SU-DHL-6 (cell line): ENCODE measurements around the gene SMIM1.

ENCODE experiments used
- H2AFZ ChIP-seq: fragments of 200-600 bp; sonication (generic); 2 replicates; pipeline ENCODE4 v1.6.1; 2014; ENCODE audit warnings: low read depth, mild to moderate bottlenecking, moderate library complexity, mixed read lengths, antibody characterized with exemption, low read length; ENCODE audit not compliant: severe bottlenecking
- H3F3A ChIP-seq: fragments of 200-600 bp; shearing (Covaris generic); 2 replicates; pipeline ENCODE4 v1.6.0; 2016; ENCODE audit warnings: antibody characterized with exemption, mild to moderate bottlenecking; ENCODE audit not compliant: insufficient read depth
- H3K27ac ChIP-seq: fragments of 200-600 bp; sonication (generic); 2 replicates; pipeline ENCODE4 v1.5.1; 2016; ENCODE audit warnings: low read depth, mild to moderate bottlenecking, low read length, moderate library complexity, mixed read lengths
- H3K27me3 ChIP-seq: fragments of 200-600 bp; sonication (generic), shearing (Covaris generic); 2 replicates; pipeline ENCODE4 v1.6.0; 2014; ENCODE audit warnings: mild to moderate bottlenecking, low read length
- H3K36me3 ChIP-seq: fragments of 200-600 bp; sonication (generic); 2 replicates; pipeline ENCODE4 v1.6.1; 2014; ENCODE audit warnings: mild to moderate bottlenecking, low read length, mixed read lengths
- H3K4me2 ChIP-seq: fragments of 300-600, 200-600 bp; shearing (Covaris generic), sonication (generic); 2 replicates; pipeline ENCODE4 v1.6.0; 2014; ENCODE audit warnings: low read length, low read depth, mild to moderate bottlenecking; ENCODE audit not compliant: poor library complexity, severe bottlenecking
- H3K4me3 ChIP-seq: fragments of 200-600 bp; sonication (generic); 2 replicates; pipeline ENCODE4 v1.5.1; 2014; ENCODE audit warnings: antibody characterized with exemption, low read length, mild to moderate bottlenecking, mixed read lengths; ENCODE audit not compliant: insufficient read depth, poor library complexity, severe bottlenecking
- H3K79me2 ChIP-seq: fragments of 200-600 bp; sonication (generic); 2 replicates; pipeline ENCODE4 v1.6.1; 2014; ENCODE audit warnings: mild to moderate bottlenecking, low read length, moderate library complexity; ENCODE audit not compliant: insufficient read depth
- H3K9ac ChIP-seq: fragments of 200-600 bp; sonication (generic); 2 replicates; pipeline ENCODE4 v1.7.0; 2014; ENCODE audit warnings: mild to moderate bottlenecking, low read length
- H3K9me2 ChIP-seq: fragments of 200-600 bp; sonication (generic); replicated peaks from 2 replicates; pipeline ENCODE4 v1.6.1; 2014; ENCODE audit warnings: low read length; ENCODE audit not compliant: insufficient read depth
- H3K9me3 ChIP-seq: fragments of 200-600 bp; sonication (generic); 2 replicates; pipeline ENCODE4 v1.6.1; 2014; ENCODE audit warnings: low read length, mixed read lengths; ENCODE audit not compliant: insufficient read depth
- H4K20me1 ChIP-seq: fragments of 200-600 bp; sonication (generic); 2 replicates; pipeline ENCODE4 v1.6.1; 2014; ENCODE audit warnings: low read depth, mild to moderate bottlenecking, antibody characterized with exemption, low read length, moderate library complexity, mixed read lengths
- CTCF ChIP-seq: fragments of 200-600 bp; sonication (generic); IDR thresholded peaks from one replicate; pipeline ENCODE4 v1.5.1; 2017; ENCODE audit warnings: antibody characterized with exemption, mild to moderate bottlenecking, low read length, moderate library complexity; ENCODE audit not compliant: insufficient read depth, poor library complexity, severe bottlenecking
- EZH2phosphoT487 ChIP-seq: fragments of 200-600 bp; sonication (generic), shearing (Covaris generic); conservative IDR thresholded peaks from 2 replicates; pipeline ENCODE4 v1.6.1; 2018; ENCODE audit warnings: mild to moderate bottlenecking, antibody characterized with exemption, low read length, moderate library complexity, mixed read lengths

Gene SMIM1

DNA sequence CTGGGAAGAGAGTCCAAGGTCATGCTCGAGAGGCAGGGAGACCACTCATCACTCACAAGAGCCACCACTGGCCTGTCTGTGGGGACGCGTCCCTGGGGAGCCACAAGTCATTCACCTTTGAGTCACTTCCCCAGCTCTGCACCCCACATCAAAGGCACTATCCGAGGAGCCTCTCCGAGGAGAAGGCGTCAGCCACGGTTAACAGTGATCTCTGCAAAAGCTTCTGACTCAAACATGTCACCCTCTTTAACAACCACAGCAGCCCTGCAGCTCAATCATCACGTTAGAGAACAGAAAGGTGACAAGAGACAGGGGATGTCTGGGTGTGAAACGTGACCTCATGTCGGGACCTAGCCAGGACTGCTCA lies 14.8 kb downstream of the SMIM1 start:
- Histone ChIP-seq H2AFZ (no peak overlapping the region), H3K4me3 (no peak overlapping the region), H3K27me3 (no peaks in the 10 kb centered on the region), H3K9ac (no peak overlapping the region), H3K36me3 (no peaks in the 10 kb centered on the region), H3F3A (no peaks in the 10 kb centered on the region), H3K9me2 (no peaks in the 10 kb centered on the region), H3K9me3 (no peaks in the 10 kb centered on the region), H3K79me2 (no peaks in the 10 kb centered on the region), H4K20me1 (no peaks in the 10 kb centered on the region), H3K4me2 (no peak overlapping the region), H3K27ac (no peak overlapping the region)
- no peak for TF ChIP-seq EZH2phosphoT487
- TF ChIP-seq CTCF = no peak

GRCh38 chr1:3787745-3788605 lies 15.4 kb downstream of the SMIM1 start:
- Histone ChIP-seq H3K27ac (no peak overlapping the region), H3K79me2 (no peaks in the 10 kb centered on the region), H3K4me2 (no peak overlapping the region), H3K36me3 (no peaks in the 10 kb centered on the region), H2AFZ (no peak overlapping the region), H3K9me3 (no peaks in the 10 kb centered on the region), H3K4me3 (no peak overlapping the region), H4K20me1 (no peaks in the 10 kb centered on the region), H3K9ac (no peak overlapping the region), H3K9me2 (no peaks in the 10 kb centered on the region), H3K27me3 (no peaks in the 10 kb centered on the region), H3F3A (no peaks in the 10 kb centered on the region)
- TF ChIP-seq EZH2phosphoT487 = no peak
- TF ChIP-seq CTCF = no peak

- Histone ChIP-seq H3K4me3 (no peak overlapping the region), H3K9me3 (no peaks in the 10 kb centered on the region), H3K36me3 (no peaks in the 10 kb centered on the region), H4K20me1 (no peaks in the 10 kb centered on the region), H3K79me2 (no peaks in the 10 kb centered on the region), H2AFZ (no peak overlapping the region), H3K27ac (no peak overlapping the region), H3F3A (no peaks in the 10 kb centered on the region), H3K9ac (no peak overlapping the region), H3K9me2 (no peaks in the 10 kb centered on the region), H3K27me3 (no peaks in the 10 kb centered on the region), H3K4me2 (no peak overlapping the region)
- TF ChIP-seq EZH2phosphoT487 = no peak
- TF ChIP-seq CTCF = no peak
These were observed 16.3 kb downstream of the SMIM1 start for GRCh38 chr1:3788756-3789420.
